HEK293 (cell line): Measurements from ENCODE around the gene KANK4.

ENCODE experiments used
- CTCF ChIA-PET: fragments of 350-600 bp; formaldehyde crosslinking; extraction: SDS; loops from one replicate; lab custom pipeline; 2021; ENCODE audit warnings: antibody characterized with exemption; lab: Yijun Ruan, JAX
- POLR2A ChIA-PET: fragments of 300-600 bp; formaldehyde crosslinking; extraction: SDS; loops from one replicate; lab custom pipeline; 2020; ENCODE audit warnings: antibody characterized with exemption, inconsistent platforms; lab: Yijun Ruan, JAX
- H3K27ac ChIP-seq: fragments of 200-500 bp; sonication (Bioruptor generic); 2 replicates; pipeline ENCODE4 v1.5.1; 2014; ENCODE audit warnings: low read depth, low read length, control low read depth, inconsistent platforms; ENCODE audit errors: extremely low read depth
- H3K36me3 ChIP-seq, 2 experiments: fragments of 200-500 bp in 1 of 2; sonication (Bioruptor generic) in 1 of 2; 1 replicate in 1 of 2; 2 replicates in 1 of 2; pipeline ENCODE4 v1.5.1; 2014 to 2017; ENCODE audit warnings: inconsistent platforms in 2 of 2, low read length in 2 of 2; ENCODE audit not compliant: control insufficient read depth in 2 of 2, insufficient read depth in 1 of 2
- H3K4me1 ChIP-seq: fragments of 200-500 bp; sonication (Bioruptor generic); 2 replicates; pipeline ENCODE4 v1.5.1; 2014; ENCODE audit warnings: mild to moderate bottlenecking, low read length, inconsistent platforms; ENCODE audit not compliant: control insufficient read depth, insufficient read depth
- H3K4me3 ChIP-seq: 2 replicates; pipeline ENCODE4 v1.5.1; 2011; ENCODE audit warnings: low read depth, mild to moderate bottlenecking, control low read depth, low read length, moderate library complexity
- H3K9me3 ChIP-seq: fragments of 200-500 bp; sonication (Bioruptor generic); 2 replicates; pipeline ENCODE4 v1.5.1; 2014; ENCODE audit warnings: low read depth, low read length, inconsistent platforms; ENCODE audit not compliant: control insufficient read depth, insufficient read depth
- KLF7 ChIP-seq: fragments of 450-650 bp; formaldehyde crosslinking; IDR thresholded peaks from 2 replicates; pipeline ENCODE4 v1.5.1; 2016; ENCODE audit warnings: missing biosample characterization, missing genetic modification characterization, borderline replicate concordance
- MEIS1 ChIP-seq: sonication (generic); formaldehyde crosslinking; IDR thresholded peaks from 2 replicates; pipeline ENCODE4 v1.8.1; 2022; ENCODE audit warnings: missing genetic modification reagents, mild to moderate bottlenecking, borderline replicate concordance
- RBAK ChIP-seq: fragments of 450-650 bp; formaldehyde crosslinking; IDR thresholded peaks from 2 replicates; pipeline ENCODE4 v1.5.1; 2016; ENCODE audit warnings: missing biosample characterization, missing genetic modification characterization
- ZNF600 ChIP-seq: fragments of 450-650 bp; formaldehyde crosslinking; IDR thresholded peaks from 2 replicates; pipeline ENCODE4 v1.5.1; 2016; ENCODE audit warnings: missing biosample characterization, missing genetic modification characterization
- ZNF610 ChIP-seq: fragments of 450-650 bp; formaldehyde crosslinking; IDR thresholded peaks from 2 replicates; pipeline ENCODE4 v1.5.1; 2016; ENCODE audit warnings: missing biosample characterization, missing genetic modification characterization, borderline replicate concordance
- ZNF660 ChIP-seq: fragments of 450-650 bp; IDR thresholded peaks from 2 replicates; pipeline ENCODE4 v1.5.1; 2018; ENCODE audit warnings: missing biosample characterization, mild to moderate bottlenecking, missing genetic modification characterization
- ZNF791 ChIP-seq: fragments of 450-650 bp; formaldehyde crosslinking; IDR thresholded peaks from 2 replicates; pipeline ENCODE4 v1.5.1; 2016; ENCODE audit warnings: missing biosample characterization, missing genetic modification characterization
- TF ChIP-seq, protein P1 (sequence below): fragments of 450-650 bp; formaldehyde crosslinking; IDR thresholded peaks from 2 replicates; pipeline ENCODE4 v1.5.1; 2016; ENCODE audit warnings: missing biosample characterization, missing genetic modification characterization, borderline replicate concordance
- TF ChIP-seq, protein P2 (sequence below): fragments of 450-650 bp; formaldehyde crosslinking; IDR thresholded peaks from 2 replicates; pipeline ENCODE4 v1.5.1; 2017; ENCODE audit warnings: missing biosample characterization, missing genetic modification characterization
- TF ChIP-seq, protein P3 (sequence below): fragments of 450-650 bp; formaldehyde crosslinking; IDR thresholded peaks from 2 replicates; pipeline ENCODE4 v1.5.1; 2016; ENCODE audit warnings: missing biosample characterization, missing genetic modification characterization, borderline replicate concordance

Gene KANK4

DNA sequence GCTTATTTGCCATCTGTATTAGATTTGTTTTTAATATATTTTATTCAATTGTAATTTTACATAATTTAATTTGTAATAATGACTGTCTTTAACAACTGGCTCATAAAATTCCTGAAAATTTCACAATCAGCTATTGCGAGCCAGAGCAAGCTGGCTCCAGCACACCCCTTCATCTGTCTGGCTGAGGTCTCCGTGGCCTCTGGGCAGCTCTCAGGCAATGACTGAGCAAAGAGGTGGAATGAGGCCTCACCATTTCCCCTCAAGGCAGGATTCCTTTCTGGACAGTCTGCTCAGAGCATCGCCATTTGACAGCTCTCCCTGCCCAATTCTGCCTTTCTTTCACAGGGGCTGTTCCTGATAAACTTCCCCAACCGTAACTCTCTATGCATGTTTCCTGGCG, 5.8 kb upstream of the KANK4 start:
- H3K4me3 ChIP-seq: no peak overlapping the region
- H3K36me3 ChIP-seq: no peaks in the 10 kb centered on the region
- ChIA-PET POLR2A (interaction anchor here (1.4 kb wide), 1 partner anchor 14 kb away, joined by 3 read pairs; no protein-coding TSS in a partner anchor), CTCF (interaction anchor here (0.7 kb wide), 1 partner anchor 9 kb away, joined by 3 read pairs; no protein-coding TSS in a partner anchor)
- H3K9me3 ChIP-seq: no peaks in the 10 kb centered on the region
- TF ChIP-seq KLF7 (tag by site-specific recombination) (no peak), ZNF610 (tag by site-specific recombination) (no peak), RBAK (no peak), ZNF791 (tag by site-specific recombination) (no peak)
- TF ChIP-seq, protein P1, sequence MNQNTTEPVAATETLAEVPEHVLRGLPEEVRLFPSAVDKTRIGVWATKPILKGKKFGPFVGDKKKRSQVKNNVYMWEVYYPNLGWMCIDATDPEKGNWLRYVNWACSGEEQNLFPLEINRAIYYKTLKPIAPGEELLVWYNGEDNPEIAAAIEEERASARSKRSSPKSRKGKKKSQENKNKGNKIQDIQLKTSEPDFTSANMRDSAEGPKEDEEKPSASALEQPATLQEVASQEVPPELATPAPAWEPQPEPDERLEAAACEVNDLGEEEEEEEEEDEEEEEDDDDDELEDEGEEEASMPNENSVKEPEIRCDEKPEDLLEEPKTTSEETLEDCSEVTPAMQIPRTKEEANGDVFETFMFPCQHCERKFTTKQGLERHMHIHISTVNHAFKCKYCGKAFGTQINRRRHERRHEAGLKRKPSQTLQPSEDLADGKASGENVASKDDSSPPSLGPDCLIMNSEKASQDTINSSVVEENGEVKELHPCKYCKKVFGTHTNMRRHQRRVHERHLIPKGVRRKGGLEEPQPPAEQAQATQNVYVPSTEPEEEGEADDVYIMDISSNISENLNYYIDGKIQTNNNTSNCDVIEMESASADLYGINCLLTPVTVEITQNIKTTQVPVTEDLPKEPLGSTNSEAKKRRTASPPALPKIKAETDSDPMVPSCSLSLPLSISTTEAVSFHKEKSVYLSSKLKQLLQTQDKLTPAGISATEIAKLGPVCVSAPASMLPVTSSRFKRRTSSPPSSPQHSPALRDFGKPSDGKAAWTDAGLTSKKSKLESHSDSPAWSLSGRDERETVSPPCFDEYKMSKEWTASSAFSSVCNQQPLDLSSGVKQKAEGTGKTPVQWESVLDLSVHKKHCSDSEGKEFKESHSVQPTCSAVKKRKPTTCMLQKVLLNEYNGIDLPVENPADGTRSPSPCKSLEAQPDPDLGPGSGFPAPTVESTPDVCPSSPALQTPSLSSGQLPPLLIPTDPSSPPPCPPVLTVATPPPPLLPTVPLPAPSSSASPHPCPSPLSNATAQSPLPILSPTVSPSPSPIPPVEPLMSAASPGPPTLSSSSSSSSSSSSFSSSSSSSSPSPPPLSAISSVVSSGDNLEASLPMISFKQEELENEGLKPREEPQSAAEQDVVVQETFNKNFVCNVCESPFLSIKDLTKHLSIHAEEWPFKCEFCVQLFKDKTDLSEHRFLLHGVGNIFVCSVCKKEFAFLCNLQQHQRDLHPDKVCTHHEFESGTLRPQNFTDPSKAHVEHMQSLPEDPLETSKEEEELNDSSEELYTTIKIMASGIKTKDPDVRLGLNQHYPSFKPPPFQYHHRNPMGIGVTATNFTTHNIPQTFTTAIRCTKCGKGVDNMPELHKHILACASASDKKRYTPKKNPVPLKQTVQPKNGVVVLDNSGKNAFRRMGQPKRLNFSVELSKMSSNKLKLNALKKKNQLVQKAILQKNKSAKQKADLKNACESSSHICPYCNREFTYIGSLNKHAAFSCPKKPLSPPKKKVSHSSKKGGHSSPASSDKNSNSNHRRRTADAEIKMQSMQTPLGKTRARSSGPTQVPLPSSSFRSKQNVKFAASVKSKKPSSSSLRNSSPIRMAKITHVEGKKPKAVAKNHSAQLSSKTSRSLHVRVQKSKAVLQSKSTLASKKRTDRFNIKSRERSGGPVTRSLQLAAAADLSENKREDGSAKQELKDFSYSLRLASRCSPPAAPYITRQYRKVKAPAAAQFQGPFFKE (tag by site-specific recombination): no peak
- 0 out of 2 replicates have a peak, but pooled peaks cover 2% of the 10 kb centered on the region for H3K4me1 ChIP-seq
- H3K27ac ChIP-seq: no peak overlapping the region

DNA sequence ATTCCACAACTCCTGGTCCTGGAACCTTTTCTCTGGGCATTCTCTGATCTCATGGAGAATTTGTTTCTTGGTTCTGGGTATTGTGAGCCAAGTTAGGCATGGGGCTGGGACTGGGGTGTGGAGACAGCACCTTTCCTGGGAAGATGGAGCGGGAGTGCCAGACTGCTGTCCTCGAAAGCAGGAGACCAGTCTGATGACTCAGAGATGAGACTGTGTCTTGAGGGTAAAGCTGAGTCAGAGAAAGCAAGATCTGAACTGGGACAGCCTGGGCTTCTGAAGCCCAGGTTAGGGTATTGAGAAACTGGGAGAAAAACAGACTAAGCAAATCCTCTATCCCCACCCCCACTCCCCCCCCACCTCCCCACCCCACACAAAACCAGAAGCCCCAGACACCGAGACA, 2.2 kb upstream of the KANK4 start:
- H3K9me3 ChIP-seq: no peaks in the 10 kb centered on the region
- H3K4me3 ChIP-seq: no peak overlapping the region
- no peak overlapping the region for H3K27ac ChIP-seq
- CTCF ChIA-PET: interaction anchor here (1.1 to 1.9 kb wide), 3 partner anchors 10 to 146 kb away, joined by 3 to 6 read pairs (median 3); no protein-coding TSS in a partner anchor
- POLR2A ChIA-PET: no interaction called here
- H3K36me3 ChIP-seq: no peaks in the 10 kb centered on the region
- H3K4me1 ChIP-seq: 0 out of 2 replicates have a peak, but pooled peaks cover 2% of the 10 kb centered on the region
- TF ChIP-seq, protein P2, sequence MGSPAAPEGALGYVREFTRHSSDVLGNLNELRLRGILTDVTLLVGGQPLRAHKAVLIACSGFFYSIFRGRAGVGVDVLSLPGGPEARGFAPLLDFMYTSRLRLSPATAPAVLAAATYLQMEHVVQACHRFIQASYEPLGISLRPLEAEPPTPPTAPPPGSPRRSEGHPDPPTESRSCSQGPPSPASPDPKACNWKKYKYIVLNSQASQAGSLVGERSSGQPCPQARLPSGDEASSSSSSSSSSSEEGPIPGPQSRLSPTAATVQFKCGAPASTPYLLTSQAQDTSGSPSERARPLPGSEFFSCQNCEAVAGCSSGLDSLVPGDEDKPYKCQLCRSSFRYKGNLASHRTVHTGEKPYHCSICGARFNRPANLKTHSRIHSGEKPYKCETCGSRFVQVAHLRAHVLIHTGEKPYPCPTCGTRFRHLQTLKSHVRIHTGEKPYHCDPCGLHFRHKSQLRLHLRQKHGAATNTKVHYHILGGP (tag by site-specific recombination): peak; percentile 96
- 0 out of 2 replicates have a peak, but pooled peaks have one; percentile 26 for TF ChIP-seq ZNF660
- no peak for TF ChIP-seq MEIS1
- peak; percentile 40; the same call in 1 of the 2 replicates for TF ChIP-seq ZNF600 (tag by site-specific recombination)
- TF ChIP-seq, protein P3, sequence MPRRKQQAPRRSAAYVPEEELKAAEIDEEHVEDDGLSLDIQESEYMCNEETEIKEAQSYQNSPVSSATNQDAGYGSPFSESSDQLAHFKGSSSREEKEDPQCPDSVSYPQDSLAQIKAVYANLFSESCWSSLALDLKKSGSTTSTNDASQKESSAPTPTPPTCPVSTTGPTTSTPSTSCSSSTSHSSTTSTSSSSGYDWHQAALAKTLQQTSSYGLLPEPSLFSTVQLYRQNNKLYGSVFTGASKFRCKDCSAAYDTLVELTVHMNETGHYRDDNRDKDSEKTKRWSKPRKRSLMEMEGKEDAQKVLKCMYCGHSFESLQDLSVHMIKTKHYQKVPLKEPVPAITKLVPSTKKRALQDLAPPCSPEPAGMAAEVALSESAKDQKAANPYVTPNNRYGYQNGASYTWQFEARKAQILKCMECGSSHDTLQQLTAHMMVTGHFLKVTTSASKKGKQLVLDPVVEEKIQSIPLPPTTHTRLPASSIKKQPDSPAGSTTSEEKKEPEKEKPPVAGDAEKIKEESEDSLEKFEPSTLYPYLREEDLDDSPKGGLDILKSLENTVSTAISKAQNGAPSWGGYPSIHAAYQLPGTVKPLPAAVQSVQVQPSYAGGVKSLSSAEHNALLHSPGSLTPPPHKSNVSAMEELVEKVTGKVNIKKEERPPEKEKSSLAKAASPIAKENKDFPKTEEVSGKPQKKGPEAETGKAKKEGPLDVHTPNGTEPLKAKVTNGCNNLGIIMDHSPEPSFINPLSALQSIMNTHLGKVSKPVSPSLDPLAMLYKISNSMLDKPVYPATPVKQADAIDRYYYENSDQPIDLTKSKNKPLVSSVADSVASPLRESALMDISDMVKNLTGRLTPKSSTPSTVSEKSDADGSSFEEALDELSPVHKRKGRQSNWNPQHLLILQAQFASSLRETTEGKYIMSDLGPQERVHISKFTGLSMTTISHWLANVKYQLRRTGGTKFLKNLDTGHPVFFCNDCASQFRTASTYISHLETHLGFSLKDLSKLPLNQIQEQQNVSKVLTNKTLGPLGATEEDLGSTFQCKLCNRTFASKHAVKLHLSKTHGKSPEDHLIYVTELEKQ (tag by site-specific recombination): no peak
- TF ChIP-seq, all 188 proteins: peak for 3
